HL-60 (cell line): ENCODE results near the gene HEATR3.

Experiments used
- DNase-seq, 2 experiments: peaks; one replicate each; pipeline ENCODE4 v3.0.0-alpha.2; 2010 to 2020; ENCODE audit warnings: low read depth in 1 of 2, low spot score in 1 of 2
- H3K27ac ChIP-seq: fragments of 250-450 bp; sonication (Bioruptor Pico); replicated peaks from 2 replicates; pipeline ENCODE4 v1.5.1; 2020; ENCODE audit warnings: mild to moderate bottlenecking, moderate library complexity
- H3K27me3 ChIP-seq: fragments of 250-450 bp; sonication (Bioruptor Pico); 2 replicates; pipeline ENCODE4 v1.5.1; 2021; ENCODE audit warnings: mild to moderate bottlenecking, moderate library complexity; ENCODE audit not compliant: insufficient read depth, poor library complexity, severe bottlenecking
- H3K4me3 ChIP-seq: replicated peaks from 2 replicates; pipeline ENCODE4 v1.5.1; 2011; ENCODE audit warnings: mild to moderate bottlenecking, control low read depth, low read length; ENCODE audit not compliant: insufficient read depth
- GABPA ChIP-seq: IDR thresholded peaks from 2 replicates; pipeline ENCODE4 v1.6.1; 2012; ENCODE audit warnings: low read depth
- POLR2AphosphoS5 ChIP-seq: IDR thresholded peaks from 2 replicates; pipeline ENCODE4 v1.6.1; 2012; ENCODE audit warnings: low read depth
- REST ChIP-seq: IDR thresholded peaks from 2 replicates; pipeline ENCODE4 v1.6.1; 2012; ENCODE audit warnings: low read depth; ENCODE audit not compliant: insufficient replicate concordance
- SPI1 ChIP-seq: IDR thresholded peaks from 2 replicates; pipeline ENCODE4 v1.6.1; 2012; ENCODE audit warnings: low read depth, mild to moderate bottlenecking, borderline replicate concordance
- TF ChIP-seq, protein P1 (sequence below): IDR thresholded peaks from one replicate; pipeline ENCODE4 v1.5.1; 2011; ENCODE audit warnings: low read length, control low read depth, inconsistent platforms; ENCODE audit not compliant: insufficient read depth

Gene HEATR3

DNA sequence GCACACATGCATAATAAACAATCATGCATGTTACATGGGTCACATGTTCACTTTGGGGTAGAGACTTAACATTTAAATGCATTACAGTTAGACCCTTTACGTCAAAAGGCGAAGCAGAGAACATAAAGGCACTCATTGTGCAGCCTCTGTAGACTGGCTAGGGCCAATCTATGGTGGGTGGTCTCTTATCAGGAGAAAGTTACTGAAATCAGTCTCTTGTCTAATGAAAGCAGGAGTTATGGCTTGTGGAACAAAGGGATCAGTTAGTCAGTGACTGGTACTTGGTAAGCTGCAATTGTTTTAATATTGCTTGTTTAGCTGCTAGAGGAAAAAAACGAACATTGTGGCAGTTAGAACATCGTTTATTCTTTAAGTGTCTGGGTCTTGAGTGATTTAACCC lies 42.1 kb upstream of the HEATR3 start:
- no peak for DNase-seq
- H3K27me3 ChIP-seq: no peaks in the 10 kb centered on the region
- H3K4me3 ChIP-seq: no peak overlapping the region
- no peak overlapping the region for H3K27ac ChIP-seq
- no peak for TF ChIP-seq POLR2AphosphoS5
- TF ChIP-seq, protein P1, sequence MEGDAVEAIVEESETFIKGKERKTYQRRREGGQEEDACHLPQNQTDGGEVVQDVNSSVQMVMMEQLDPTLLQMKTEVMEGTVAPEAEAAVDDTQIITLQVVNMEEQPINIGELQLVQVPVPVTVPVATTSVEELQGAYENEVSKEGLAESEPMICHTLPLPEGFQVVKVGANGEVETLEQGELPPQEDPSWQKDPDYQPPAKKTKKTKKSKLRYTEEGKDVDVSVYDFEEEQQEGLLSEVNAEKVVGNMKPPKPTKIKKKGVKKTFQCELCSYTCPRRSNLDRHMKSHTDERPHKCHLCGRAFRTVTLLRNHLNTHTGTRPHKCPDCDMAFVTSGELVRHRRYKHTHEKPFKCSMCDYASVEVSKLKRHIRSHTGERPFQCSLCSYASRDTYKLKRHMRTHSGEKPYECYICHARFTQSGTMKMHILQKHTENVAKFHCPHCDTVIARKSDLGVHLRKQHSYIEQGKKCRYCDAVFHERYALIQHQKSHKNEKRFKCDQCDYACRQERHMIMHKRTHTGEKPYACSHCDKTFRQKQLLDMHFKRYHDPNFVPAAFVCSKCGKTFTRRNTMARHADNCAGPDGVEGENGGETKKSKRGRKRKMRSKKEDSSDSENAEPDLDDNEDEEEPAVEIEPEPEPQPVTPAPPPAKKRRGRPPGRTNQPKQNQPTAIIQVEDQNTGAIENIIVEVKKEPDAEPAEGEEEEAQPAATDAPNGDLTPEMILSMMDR: no peak
- no peak for TF ChIP-seq REST
- no peak for TF ChIP-seq SPI1
- no peak for TF ChIP-seq GABPA

DNA sequence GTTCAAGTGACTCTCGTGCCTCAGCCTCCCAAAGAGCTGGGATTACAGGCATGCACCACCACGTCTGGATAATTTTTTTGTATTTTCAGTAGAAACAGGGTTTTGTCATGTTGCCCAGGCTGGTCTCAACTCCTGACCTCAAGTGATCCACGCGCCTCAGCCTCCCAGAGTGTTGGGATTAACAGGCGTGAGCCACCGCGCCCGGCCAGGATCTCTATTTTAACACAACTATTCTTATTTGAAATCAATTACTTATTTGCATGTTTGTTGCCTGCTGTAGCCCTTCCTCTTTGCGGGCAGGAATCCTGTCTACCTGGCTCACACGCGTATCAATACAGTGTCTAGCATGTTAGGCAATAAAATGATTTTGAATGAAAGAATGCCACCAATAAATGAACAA lies 41.6 kb upstream of the HEATR3 start:
- H3K27ac ChIP-seq: no peak overlapping the region
- H3K27me3 ChIP-seq: no peaks in the 10 kb centered on the region
- no peak for TF ChIP-seq SPI1
- TF ChIP-seq REST: no peak
- TF ChIP-seq GABPA: no peak
- no peak for TF ChIP-seq POLR2AphosphoS5
- no peak overlapping the region for H3K4me3 ChIP-seq
- no peak for DNase-seq

DNA sequence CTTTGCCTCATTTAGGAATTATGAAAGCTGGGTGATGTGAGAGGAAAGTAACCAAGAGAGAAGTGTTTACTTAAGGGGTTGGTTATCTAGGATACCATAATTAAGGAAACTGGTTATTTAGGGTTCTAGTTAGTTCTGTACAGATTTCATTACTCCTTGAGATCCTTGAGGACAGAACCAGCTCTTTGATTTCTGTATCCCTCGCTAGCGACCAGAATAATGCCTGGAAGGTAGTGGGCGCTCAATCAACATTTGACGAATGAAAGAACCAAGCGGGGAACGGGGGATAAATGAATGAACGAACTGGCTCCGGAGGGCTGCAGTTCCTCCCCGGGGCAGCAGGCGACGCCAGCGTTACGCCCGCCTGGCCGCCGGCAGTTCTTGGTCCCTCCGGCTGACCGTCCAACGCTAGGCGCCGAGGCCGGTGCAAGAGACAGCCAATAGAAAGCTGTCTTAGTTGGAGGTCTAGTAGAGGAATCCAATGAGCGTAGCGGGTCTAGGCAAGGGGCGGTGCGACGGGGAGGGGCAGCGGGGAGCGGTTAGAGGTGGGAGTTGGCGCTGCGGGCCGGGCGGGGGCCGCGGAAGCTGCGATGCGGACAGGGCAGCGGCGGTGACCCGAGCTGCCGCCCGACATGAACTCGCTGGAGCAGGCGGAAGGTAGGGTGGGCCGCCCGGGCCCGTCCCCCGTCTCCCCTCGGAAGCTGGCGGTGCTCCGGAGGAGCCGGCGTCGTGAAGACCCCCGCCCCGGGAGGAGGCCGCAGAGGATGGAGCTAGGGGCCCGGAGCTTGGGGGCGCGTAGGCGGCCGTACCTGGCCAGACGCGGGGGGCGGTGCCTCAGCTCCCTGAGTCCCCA lies 40.9 kb upstream of the HEATR3 start, which contains the start of gene CNEP1R1:
Gene CNEP1R1, plus strand, starts transcription at position 542 of the 853 bp plus-strand sequence. Its CDS starts 91 bp downstream, at position 633.
- no peaks in the 10 kb centered on the region for H3K27me3 ChIP-seq
- H3K4me3 ChIP-seq: peak within 1 kb of the TSS; percentile 82
- TF ChIP-seq GABPA (no peak), SPI1 (peak; percentile 67; the same call in 1 of the 2 replicates)
- TF ChIP-seq, protein P1: peak; percentile 100
- H3K27ac ChIP-seq: peak within 1 kb of the TSS; percentile 71
- peak; percentile 94 to 96 for DNase-seq

GRCh38 chr16:50025537-50025931 lies 40.2 kb upstream of the HEATR3 start:
- H3K27ac ChIP-seq: peak overlapping the region; percentile 71
- peak in 1 of 2 experiments; percentile 17 for DNase-seq
- no peaks in the 10 kb centered on the region for H3K27me3 ChIP-seq
- H3K4me3 ChIP-seq: peak overlapping the region; percentile 82
- no peak for TF ChIP-seq POLR2AphosphoS5
- TF ChIP-seq GABPA: no peak
- TF ChIP-seq SPI1: no peak
